Mammary epithelial cell (primary cell): ENCODE data around the gene PBLD.

ENCODE experiments used
- CTCF ChIP-seq, 2 donors: IDR thresholded peaks in 1 of 2; conservative IDR thresholded peaks in 1 of 2; 2 replicates each; pipeline ENCODE4 v1.5.1; 2011 to 2012; ENCODE audit warnings: inconsistent platforms in 2 of 2, low read length in 2 of 2, mild to moderate bottlenecking in 2 of 2, control low read depth in 1 of 2, low read depth in 1 of 2; ENCODE audit not compliant: insufficient read depth in 1 of 2; ENCODE audit errors: extremely low read depth in 1 of 2
- EZH2 ChIP-seq: IDR thresholded peaks from 2 replicates; pipeline ENCODE4 v1.6.1; 2012; ENCODE audit warnings: low read length, inconsistent platforms, borderline replicate concordance

- TF ChIP-seq CTCF (conservative IDR thresholded peaks at IDR 0.05 in 1 of 2, IDR thresholded peaks at IDR 0.05 in 1 of 2; ENCODE audit: extremely low read depth in 1 of 2, insufficient read depth in 1 of 2, low read depth in 1 of 2, low read length in 2 of 2) (no peak), EZH2 (no peak)
Observed at GRCh38 chr10:68284062-68285001, 48.4 kb downstream of the PBLD start.
